Right lung (tissue), 5 donors: ENCODE data around the gene CDC7. TPM values are rescaled to one million over a fixed set of nuclear protein-coding genes. Genes with fewer than 3 reads are reported as not detected.

Source experiments
- DNase-seq, 2 donors: peaks; one replicate each; pipeline ENCODE4 v3.0.0-alpha.2; 2013
- polyA plus RNA-seq, 5 donors: library from polyadenylated mRNA; unstranded; fragments of 120-200 nt; gene quantifications; one replicate each; pipeline versions ENCODE4 v1.2.1 to v1.2.3, GENCODE V29; 2013; ENCODE audit warnings: inconsistent platforms in 1 of 5, low replicate concordance in 1 of 5; ENCODE audit not compliant: insufficient read length in 5 of 5, insufficient read depth in 1 of 5

CDC7 gene
- polyA plus RNA-seq, 5 donors = 16.3 to 26.3 (median 18.6) TPM

- no peak for DNase-seq
Observed at GRCh38 chr1:91548376-91549040, 47.9 kb downstream of the CDC7 start.

- DNase-seq = no peak
Observed at GRCh38 chr1:91549041-91549735, 48.5 kb downstream of the CDC7 start.

GRCh38 chr1:91550961-91551360 lies 50.3 kb downstream of the CDC7 start:
- no peak for DNase-seq

GRCh38 chr1:91552091-91552490 lies 51.4 kb downstream of the CDC7 start:
- no peak for DNase-seq

- no peak for DNase-seq
Observed at GRCh38 chr1:91552596-91552995, 51.9 kb downstream of the CDC7 start.

- no peak for DNase-seq
Observed at GRCh38 chr1:91553177-91553591, 52.5 kb downstream of the CDC7 start.

- DNase-seq = no peak
Observed at GRCh38 chr1:91555074-91555730, 54.6 kb downstream of the CDC7 start.

- no peak for DNase-seq
Observed at GRCh38 chr1:91555821-91556531, 55.3 kb downstream of the CDC7 start.

GRCh38 chr1:91556556-91556955 lies 55.9 kb downstream of the CDC7 start:
- DNase-seq = no peak

GRCh38 chr1:91557039-91557690 lies 56.5 kb downstream of the CDC7 start:
- DNase-seq = no peak

- no peak for DNase-seq
Observed at GRCh38 chr1:91557826-91558225, 57.2 kb downstream of the CDC7 start.

GRCh38 chr1:91559046-91559750 lies 58.5 kb downstream of the CDC7 start:
- DNase-seq = no peak

- DNase-seq = no peak
Observed at GRCh38 chr1:91559838-91560565, 59.4 kb downstream of the CDC7 start.

- DNase-seq = peak in 1 of 2 donors; percentile 41
Observed at GRCh38 chr1:91564888-91565701, 64.4 kb downstream of the CDC7 start.

- no peak for DNase-seq
Observed at GRCh38 chr1:91567583-91567982, 66.9 kb downstream of the CDC7 start.

GRCh38 chr1:91568261-91568660 lies 67.6 kb downstream of the CDC7 start:
- no peak for DNase-seq

GRCh38 chr1:91569411-91570119 lies 68.9 kb downstream of the CDC7 start:
- DNase-seq = no peak

GRCh38 chr1:91570120-91570448 lies 69.4 kb downstream of the CDC7 start:
- DNase-seq = no peak

- no peak for DNase-seq
Observed at GRCh38 chr1:91572044-91572443, 71.4 kb downstream of the CDC7 start.
